ENCODE results near the gene GNAO1.

GNAO1 gene

DNA sequence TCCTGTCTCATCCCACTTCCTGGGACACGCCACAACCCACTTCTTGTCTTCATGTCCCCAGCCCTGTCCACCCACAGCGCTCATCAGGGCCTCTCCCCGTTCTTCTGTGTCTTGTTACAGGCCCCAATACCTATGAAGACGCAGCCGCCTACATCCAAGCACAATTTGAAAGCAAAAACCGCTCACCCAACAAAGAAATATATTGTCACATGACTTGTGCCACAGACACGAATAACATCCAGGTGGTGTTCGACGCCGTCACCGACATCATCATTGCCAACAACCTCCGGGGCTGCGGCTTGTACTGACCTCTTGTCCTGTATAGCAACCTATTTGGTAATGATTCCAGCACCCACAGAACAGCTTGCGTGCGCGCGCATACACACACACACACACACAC lies 163.5 kb downstream of the GNAO1 start:
- ChIA-PET CTCF (interaction anchor here (3.1 kb wide), 1 partner anchor 21 kb away, joined by 12 read pairs; no protein-coding TSS in a partner anchor), POLR2A (no interaction called here)
- DNase-seq (ENCODE audit: extremely low spot score), result no peak
- TF ChIP-seq, protein P1, sequence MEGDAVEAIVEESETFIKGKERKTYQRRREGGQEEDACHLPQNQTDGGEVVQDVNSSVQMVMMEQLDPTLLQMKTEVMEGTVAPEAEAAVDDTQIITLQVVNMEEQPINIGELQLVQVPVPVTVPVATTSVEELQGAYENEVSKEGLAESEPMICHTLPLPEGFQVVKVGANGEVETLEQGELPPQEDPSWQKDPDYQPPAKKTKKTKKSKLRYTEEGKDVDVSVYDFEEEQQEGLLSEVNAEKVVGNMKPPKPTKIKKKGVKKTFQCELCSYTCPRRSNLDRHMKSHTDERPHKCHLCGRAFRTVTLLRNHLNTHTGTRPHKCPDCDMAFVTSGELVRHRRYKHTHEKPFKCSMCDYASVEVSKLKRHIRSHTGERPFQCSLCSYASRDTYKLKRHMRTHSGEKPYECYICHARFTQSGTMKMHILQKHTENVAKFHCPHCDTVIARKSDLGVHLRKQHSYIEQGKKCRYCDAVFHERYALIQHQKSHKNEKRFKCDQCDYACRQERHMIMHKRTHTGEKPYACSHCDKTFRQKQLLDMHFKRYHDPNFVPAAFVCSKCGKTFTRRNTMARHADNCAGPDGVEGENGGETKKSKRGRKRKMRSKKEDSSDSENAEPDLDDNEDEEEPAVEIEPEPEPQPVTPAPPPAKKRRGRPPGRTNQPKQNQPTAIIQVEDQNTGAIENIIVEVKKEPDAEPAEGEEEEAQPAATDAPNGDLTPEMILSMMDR (IDR thresholded peaks at IDR 0.05; ENCODE audit: control extremely low read depth, extremely low read depth, low read depth, missing control alignments), result no peak

DNA sequence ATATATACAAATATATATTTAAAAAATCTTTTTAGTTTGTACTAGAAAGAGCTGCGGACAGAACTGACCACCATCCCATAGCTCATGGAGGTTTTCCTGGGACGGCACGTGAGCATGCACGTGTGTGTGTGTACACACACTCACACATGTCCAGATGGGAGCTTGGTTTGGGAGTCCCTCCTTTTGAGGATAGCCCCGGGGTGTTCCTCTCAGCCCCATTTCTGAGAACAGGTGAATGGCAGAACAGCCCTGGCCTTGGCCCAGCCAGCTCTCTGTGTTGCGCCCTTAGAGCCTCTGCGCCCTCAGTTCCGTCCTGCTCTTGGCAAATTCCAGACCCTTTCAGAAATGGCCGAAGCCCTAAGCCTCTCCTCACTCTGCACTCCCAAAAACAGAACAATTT lies 163.9 kb downstream of the GNAO1 start:
- CTCF ChIA-PET, result interaction anchor here (1.1 to 3.1 kb wide), 4 partner anchors 22 to 412 kb away, joined by 3 to 12 read pairs (median 11); no protein-coding TSS in a partner anchor
- DNase-seq (ENCODE audit: extremely low spot score), result no peak
- TF ChIP-seq, protein P1 (IDR thresholded peaks at IDR 0.05; ENCODE audit: control extremely low read depth, extremely low read depth, low read depth, missing control alignments), result no peak
- POLR2A ChIA-PET, result no interaction called here

DNA sequence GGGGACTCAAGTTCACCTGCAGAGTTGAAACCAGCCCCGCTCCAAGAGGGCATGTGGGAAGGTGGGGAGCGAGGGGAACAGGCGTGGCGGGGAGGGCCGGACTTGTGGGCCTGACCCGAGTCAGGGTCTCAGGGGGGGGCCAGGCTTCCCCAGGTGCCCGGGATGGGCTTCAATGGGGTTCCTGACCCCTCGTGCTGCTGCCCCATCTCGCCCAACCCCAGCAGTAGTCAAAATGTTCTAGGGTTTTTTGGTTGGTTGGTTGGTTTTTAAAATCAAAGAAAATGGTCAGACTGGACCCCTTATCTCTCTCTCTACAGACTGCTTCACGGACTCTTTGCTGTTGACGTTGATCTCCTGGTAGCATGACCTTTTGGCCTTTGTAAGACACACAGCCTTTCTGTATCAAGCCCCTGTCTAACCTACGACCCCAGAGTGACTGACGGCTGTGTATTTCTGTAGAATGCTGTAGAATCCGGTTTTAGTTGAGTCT lies 164.5 kb downstream of the GNAO1 start:
- TF ChIP-seq, protein P1 (IDR thresholded peaks at IDR 0.05; ENCODE audit: control extremely low read depth, extremely low read depth, low read depth, missing control alignments), result no peak
- no peak for DNase-seq (ENCODE audit: extremely low spot score)
- CTCF ChIA-PET, result interaction anchor here (0.7 to 3.1 kb wide), 23 partner anchors 9 to 894 kb away, joined by 3 to 12 read pairs (median 5); no protein-coding TSS in a partner anchor
- POLR2A ChIA-PET, result no interaction called here

DNA sequence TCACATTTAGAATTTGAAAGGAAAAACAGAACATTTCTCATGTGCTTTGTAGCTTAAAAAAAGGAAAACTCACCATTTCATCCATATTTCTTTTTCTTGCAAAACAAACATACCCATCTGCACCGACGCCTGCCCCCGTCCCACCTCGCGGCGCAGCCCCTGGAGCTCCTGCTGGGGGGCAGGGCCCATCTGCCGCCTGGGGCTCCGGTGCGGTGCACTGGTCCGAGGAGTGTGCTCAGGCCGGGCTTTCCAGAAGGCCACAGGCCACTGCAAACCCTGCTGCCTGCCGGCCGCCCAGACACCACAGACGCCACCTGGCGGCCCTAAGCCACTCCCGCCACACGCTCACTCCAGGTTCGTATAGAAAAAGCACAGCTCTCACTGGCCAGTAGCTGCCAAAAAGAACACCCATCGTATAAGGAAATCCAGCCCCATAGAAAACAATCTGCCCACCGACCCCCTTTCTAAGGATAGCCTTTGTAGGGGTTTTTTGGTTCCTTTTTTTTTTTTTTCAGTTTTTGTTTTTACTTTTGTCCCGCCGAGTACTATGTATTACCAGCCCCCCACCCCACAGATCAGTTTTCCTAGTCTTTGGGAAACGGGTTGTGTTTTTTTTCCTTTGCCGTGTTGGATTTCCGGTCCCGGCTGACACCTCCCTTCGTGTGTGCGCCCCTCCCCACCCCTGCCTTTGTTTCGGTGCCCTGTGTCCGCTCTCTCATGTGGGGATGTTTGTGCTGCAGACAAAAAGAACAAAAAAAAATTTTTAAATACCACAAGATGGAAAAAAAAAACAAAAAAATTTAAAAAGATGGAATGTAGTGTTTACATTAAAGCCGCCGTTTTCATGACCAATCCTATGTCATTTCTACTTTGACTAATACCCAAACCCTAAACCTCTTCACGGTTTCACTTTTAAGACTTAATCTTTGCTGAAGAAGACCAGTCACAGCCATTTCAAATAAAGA lies 165.3 kb downstream of the GNAO1 start:
- DNase-seq (ENCODE audit: extremely low spot score), result peak; percentile 92
- CTCF ChIA-PET, result interaction anchor here (0.6 to 3.1 kb wide), 29 partner anchors 8 to 895 kb away, joined by 3 to 12 read pairs (median 4); no protein-coding TSS in a partner anchor

DNA sequence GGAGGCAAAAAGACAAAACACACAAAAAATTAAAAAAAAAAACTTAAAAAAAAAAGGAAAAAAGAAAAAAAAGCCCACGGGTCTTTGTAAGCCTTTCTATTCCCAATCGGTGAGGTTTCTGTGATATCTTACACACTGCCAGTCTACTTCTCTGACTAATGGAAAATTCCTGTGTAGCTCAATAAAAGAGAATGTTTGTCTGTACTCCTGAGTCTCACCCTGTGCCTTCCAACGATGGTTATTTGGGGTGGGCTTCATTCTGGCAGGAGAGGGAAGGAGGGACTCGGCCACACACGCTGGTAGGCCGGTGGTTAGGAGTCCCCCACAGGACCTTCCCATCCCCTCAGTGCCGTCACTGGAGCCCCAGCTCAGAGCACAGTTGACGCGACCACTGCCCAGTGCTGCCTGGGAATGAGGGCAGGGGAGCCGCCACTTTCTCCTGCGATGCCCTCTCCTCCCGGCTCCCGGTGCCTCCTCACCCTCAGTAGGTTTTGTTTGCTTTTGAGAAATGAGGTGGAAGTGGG lies 166.0 kb downstream of the GNAO1 start:
- ChIA-PET POLR2A (no interaction called here), CTCF (interaction anchor here (1.3 to 3.1 kb wide), 8 partner anchors 12 to 414 kb away, joined by 3 to 12 read pairs (median 6); no protein-coding TSS in a partner anchor)
- DNase-seq (ENCODE audit: extremely low spot score), result no peak
- TF ChIP-seq, protein P1 (IDR thresholded peaks at IDR 0.05; ENCODE audit: control extremely low read depth, extremely low read depth, low read depth, missing control alignments), result no peak

More for the DNA sequence above, 165.3 kb downstream of the GNAO1 start:
- TF ChIP-seq, protein P1 (IDR thresholded peaks at IDR 0.05; ENCODE audit: control extremely low read depth, extremely low read depth, low read depth, missing control alignments), result peak; percentile 91
- POLR2A ChIA-PET, result no interaction called here

DNA sequence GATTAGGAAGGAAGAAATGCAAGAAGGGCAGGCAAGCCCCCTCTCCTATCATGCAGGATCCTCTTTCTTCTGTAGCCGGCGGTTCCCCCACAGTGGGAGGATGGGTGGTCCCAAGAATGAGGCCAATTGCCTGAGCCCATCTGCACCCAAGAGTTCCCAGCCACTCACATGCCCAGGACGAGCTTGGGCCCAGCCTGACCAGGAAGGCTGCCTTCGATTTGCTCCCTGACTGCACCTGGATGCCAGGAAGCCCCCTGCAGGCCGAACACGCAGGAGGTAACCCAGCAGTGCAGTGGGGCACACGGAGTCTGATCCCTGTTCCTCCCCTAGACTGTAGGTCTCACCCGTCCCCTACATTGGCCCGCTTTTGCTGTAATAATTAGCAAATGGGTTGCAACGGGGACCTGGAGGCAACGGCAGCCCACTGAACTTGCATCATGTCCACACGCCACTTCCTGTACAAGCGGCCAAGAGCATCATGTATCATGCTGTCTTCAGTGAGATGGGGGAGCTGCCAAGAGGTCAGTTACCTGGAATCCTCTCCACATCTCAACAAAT lies 166.6 kb downstream of the GNAO1 start:
- ChIA-PET POLR2A (no interaction called here), CTCF (interaction anchor here (1.3 to 3.1 kb wide), 6 partner anchors 11 to 43 kb away, joined by 3 to 12 read pairs (median 4); no protein-coding TSS in a partner anchor)

More for the DNA sequence above, 166.6 kb downstream of the GNAO1 start:
- TF ChIP-seq, protein P1 (IDR thresholded peaks at IDR 0.05; ENCODE audit: control extremely low read depth, extremely low read depth, low read depth, missing control alignments), result no peak
- no peak for DNase-seq (ENCODE audit: extremely low spot score)
